Amygdala (tissue), 56 donors: ENCODE measurements around the gene PHGDH.

Source experiments
- DNase-seq, 56 donors: peaks; one replicate each; lab custom pipeline; 2025; lab: John Stamatoyannopoulos, UW

The PHGDH gene

GRCh38 chr1:119729044-119729443 is 17.3 kb downstream of the PHGDH start:
- DNase-seq: no peak

DNA sequence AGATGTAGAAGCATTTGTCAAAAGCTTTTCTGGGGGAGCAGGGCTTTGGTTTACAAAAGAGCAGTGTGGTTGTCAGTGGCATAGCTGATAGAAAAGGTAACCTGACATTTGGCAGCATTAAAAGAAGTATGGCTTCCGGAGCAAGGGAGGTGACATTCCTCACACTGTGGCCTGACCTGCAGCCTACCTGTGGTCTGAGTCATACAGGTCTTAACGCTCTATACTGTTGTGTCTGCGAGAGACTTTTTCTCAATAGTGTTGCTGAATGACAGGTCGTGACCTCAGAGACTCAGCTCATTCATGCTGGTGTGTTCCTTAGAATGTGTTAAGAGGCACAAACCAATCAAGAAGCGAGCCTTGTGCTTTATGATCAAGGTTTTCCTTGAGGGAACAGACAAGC is 19.3 kb downstream of the PHGDH start:
- no peak for DNase-seq

GRCh38 chr1:119731741-119732430 is 20.2 kb downstream of the PHGDH start:
- no peak for DNase-seq

DNA sequence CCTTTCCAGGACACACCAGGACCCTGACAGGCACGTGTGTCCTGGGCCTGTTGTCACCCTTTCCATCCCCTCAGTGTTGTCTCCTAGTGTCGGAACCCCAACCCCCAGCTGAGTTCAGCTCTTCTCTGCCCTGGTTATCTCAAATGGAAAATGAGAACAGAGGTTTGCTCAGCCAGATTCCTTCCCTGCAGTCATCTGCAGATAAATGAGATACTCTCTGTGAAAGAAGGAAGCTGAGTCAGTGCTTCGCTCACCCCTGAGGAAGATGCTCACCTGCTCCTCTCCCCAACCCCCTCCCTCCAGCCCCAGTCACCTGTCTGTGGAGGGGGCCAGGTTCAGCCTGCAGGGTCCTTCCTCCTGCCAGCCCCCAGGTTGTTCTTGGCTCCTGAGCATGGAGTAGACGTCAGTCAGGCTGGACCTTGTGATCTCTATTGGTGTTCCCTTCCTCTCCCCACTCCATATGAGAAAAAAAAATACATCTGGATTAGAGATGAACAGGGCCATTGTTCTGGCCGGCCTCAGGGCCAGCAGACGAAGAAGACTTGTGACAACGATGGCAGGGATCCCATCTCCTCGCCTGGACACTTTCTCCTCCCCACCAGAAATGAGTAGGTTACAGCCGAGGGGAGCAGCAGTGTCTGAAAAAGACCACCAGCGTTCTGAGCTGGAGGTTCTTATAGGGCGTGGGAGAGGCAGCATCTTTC is 20.9 kb downstream of the PHGDH start:
- peak in 44 of 56 donors; percentile 20 to 82 (median 54) for DNase-seq

DNA sequence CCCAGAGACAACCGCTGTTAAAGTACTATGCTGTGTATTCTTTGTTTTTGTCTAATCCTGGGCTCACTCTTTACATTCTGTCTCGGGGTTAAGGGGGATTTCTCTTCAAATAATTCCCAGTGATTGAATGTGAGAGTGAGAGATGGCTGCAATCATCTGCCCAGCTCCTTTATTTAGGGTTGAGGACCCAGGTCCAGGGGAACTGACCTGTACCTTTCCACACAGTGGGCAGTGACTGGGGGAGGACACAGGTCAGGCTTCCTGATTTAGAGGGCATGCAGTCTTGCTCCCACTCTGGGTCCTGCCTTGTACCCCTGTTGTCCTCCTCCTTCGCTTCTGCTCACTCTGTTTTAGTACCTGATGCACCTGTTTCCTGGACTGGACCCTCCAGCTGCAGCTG is 22.0 kb downstream of the PHGDH start:
- DNase-seq: no peak

DNA sequence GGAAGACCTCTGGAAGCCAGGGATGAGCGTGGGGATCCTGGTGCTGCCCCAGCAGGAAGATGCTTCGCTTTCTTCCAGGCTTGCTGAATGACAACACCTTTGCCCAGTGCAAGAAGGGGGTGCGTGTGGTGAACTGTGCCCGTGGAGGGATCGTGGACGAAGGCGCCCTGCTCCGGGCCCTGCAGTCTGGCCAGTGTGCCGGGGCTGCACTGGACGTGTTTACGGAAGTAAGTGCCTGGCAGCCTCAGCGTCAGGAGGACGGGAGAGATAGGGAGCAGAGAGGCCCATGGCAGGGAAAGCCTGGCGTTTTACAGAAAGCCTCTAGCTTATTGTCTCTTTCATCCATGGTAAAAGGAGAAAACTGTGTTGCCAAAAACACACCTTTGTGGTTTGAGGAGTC is 23.5 kb downstream of the PHGDH start:
- DNase-seq: peak in 26 of 56 donors; percentile 15 to 67 (median 34)

- DNase-seq: no peak
Observed at GRCh38 chr1:119736649-119737039, 24.9 kb downstream of the PHGDH start.

DNA sequence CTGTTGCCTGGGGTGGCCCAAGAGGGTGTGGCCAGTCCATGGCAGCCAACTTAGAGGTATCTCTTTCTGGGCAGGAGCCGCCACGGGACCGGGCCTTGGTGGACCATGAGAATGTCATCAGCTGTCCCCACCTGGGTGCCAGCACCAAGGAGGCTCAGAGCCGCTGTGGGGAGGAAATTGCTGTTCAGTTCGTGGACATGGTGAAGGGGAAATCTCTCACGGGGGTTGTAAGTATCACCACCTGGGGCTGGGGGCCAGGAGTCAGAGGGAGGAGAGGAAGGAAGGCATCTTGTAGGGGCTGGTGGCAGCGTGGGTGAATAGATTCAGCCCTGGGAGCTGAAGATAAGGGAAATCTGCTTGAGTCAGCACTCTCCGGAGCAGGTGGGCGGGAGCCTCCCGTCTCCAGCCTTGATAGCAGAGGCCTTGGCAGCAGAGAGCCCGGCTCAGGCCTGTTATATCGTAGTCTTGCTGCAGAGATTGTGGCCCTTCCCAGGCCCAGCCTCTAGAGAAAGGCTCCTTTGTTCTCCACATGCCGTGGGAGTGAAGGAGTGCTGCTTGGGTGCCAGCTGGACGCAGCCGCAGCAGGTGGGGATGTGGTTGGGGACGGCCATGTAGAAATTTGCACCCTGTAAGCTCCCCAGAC is 25.4 kb downstream of the PHGDH start:
- peak in 48 of 56 donors; percentile 16 to 84 (median 52) for DNase-seq

GRCh38 chr1:119738100-119738720 is 26.5 kb downstream of the PHGDH start:
- no peak for DNase-seq

DNA sequence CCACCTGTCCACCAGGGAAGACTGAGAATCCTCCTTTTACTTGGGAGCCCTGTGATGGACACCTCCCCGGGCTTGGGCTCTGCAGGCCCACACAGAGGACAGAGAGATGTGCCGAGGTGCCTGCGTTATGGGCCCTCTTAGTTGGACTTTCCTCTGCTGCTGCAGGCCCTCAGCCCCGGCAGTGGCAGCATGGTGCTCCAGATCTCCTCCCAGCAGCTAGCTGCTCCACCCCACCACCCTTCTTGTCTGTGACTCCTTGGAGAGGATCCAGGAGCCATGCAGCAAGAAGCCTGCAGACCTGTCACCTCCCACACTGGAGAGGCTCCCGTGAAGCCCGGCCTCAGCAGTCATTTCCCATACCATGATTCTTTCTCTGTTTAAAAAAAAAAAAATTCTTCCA is 27.4 kb downstream of the PHGDH start:
- peak in 7 of 56 donors; percentile 12 to 58 (median 21) for DNase-seq

DNA sequence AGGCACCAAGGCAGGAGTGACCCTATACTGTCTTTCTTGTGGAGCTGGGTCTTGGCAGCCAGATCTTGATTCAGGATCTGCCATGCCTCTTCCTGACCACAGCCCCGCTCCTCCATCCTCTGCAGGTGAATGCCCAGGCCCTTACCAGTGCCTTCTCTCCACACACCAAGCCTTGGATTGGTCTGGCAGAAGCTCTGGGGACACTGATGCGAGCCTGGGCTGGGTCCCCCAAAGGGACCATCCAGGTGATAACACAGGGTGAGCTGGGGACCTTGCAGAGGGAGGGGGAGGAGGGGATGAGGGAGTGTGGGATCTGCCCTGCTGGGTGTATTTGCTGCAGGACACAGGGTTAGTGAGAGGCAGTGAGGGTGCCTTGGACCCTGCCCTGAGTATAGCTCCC is 28.5 kb downstream of the PHGDH start:
- no peak for DNase-seq

DNA sequence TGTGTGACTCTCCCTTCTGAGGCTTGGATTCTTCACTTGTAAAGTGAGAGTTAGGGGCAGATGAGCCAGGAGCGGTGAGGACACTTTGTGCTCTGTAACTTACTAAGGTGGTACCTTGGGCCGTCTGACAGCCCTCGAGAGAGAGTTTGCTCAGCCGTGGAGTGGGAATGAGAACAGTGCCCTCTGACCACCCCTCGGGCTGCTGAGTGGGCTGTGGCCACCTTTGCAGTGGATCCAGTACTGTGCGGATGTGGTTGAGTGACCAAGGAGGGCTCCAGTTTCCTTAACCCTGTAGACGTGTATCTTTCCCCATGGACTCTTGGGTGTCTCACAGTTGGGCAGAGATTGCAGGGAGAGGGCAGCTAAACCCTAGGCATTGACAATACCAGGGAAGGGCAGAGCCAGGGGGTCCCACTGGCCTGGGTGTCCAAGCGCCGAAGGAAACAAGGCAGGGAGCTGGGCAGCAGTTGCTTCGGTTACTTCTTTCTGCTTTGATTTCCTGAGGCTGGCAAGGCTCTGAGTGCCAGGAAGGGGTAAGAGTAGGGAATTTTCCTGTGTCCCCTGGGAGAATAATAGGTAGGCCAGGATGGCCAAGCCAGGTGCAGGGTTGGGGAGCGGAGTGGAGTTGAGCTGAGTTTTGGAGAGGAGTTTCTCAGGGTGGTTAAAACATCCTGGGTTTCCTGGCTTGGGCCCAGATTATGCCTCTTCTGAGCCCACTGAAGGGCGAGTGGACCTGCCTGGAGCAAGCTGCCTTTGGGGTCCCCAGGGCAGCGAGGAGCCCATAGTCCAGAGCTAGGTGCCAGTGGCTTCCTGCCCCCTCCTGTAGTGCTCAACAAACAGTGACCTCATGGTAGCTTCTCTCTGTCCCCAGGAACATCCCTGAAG is 29.4 kb downstream of the PHGDH start:
- DNase-seq: no peak

DNA sequence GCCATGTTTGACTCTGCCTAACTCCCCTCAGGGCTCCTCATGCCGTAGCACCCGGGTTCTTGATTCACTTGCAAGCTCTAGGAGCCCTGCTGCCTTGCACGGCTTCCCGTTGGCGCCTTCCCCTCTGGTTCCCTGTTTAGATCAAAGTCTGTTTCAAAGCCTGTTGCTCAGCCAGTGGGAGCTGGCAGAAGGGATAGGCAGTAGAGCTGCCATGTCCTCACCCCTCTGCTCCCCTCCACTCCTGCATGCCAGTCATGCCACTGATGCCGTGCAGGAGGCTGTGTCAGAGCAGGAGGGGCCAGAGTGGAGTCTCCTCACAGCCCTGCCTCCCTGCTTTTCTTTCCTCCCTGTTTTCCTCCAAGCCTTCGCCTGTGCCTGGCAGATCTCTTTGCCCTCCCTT is 30.5 kb downstream of the PHGDH start:
- peak in 19 of 56 donors; percentile 7 to 68 (median 36) for DNase-seq

- DNase-seq: no peak
Observed at GRCh38 chr1:119742677-119743076, 30.9 kb downstream of the PHGDH start.

GRCh38 chr1:119743308-119743707 is 31.6 kb downstream of the PHGDH start:
- DNase-seq: peak in 2 of 56 donors; percentile 9 to 19

- peak in 38 of 56 donors; percentile 15 to 82 (median 51) for DNase-seq
Observed at GRCh38 chr1:119743776-119744597, 32.3 kb downstream of the PHGDH start.

- DNase-seq: no peak
Observed at GRCh38 chr1:119744598-119744942, 32.8 kb downstream of the PHGDH start.

DNA sequence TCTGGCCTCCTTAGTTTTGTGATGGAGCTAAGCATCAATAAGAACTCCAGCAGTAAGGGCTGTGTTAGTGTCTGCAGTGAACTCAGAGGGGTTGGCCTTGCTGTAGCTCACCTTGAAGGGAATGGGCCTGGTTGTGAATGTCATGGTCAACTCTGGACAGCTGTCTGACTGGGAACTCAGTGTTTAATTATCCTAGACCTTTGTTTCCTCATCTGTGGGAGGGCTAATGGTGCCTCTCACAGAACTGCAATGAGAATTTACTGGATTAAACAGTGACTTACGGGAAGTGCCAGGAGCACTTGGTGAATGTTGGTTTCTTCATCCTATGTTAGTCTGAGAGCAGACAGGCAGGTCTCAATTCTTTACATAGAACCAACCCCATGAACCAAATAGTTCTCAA is 33.3 kb downstream of the PHGDH start:
- no peak for DNase-seq

DNA sequence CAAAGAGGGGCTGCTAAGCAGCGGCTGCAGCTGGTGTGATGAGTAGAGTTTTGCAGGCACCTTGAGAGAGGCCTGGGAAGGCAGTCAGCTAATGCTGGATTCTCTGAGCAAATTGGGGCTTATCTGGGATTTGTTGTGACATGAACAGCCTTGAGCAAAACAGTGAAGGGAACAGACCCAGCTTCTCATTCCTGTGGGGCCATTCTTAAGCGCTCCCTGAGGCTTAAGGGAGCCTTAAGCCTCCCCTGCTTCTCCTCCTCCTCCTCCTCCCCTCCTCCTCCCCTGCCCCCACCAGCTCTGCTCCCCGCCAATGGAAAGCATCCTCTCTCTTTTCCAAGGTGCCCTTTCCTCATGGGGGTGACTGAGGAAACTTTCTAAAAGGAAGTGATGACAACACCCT is 35.7 kb downstream of the PHGDH start:
- no peak for DNase-seq
